ENCODE data around the gene SMTNL1.
A peak's percentile ranks its signal among the peaks of the same experiment; 100 is the strongest.

Gene SMTNL1

DNA sequence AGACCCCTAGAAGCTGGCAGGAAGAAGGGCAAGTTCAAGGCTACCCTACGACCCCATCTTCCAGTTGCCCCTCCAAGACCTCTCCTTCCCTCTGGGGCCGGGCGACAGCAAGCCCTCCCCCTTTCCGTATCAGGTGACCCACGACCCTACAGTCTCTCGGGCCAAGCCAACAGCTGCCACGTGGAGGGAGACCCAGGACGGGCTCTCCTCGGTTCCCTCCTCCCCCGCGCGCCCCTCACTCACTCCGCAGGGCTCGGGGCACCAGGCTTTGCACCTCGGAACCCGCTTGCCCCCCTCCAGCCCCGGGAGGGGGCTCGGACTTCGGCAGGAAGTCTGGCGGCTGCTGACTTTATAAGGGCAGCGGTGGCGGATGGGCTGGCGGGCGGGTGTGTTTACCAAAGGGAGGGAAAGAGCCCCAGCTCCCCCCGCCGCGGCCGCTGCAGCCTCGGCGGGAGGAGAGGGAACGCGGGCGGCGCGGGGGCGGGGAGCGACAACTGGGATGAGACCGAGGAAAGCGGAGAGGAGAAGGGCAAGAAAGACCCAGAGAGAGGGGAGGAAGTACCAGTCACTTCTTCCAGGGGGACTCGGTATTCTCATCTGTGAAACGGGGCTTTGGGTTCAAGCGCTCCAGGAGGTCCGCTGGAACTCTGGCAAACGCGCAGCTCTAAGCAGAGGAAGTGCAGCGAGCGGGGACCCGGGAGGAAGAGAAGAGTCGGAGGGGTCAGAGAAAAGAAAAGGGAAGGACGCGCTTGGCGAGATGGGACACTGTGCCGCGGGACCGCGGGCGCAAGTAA, 22.7 kb upstream of the SMTNL1 start:
- peaks cover 4 to 7% of the 10 kb centered on the region in 2 donors for H3K4me1 ChIP-seq (ENCODE audit: control insufficient read depth in 2 of 2, insufficient read depth in 1 of 2, low read depth in 1 of 2, low read length in 2 of 2)
- H3K27me3 ChIP-seq (ENCODE audit: control insufficient read depth in 3 of 3, insufficient read depth in 3 of 3, low read depth in 1 of 3, low read length in 3 of 3), result peaks cover 0 to 49% (median 22%) of the 10 kb centered on the region in 3 experiments
- no peaks in the 10 kb centered on the region for H3K36me3 ChIP-seq (replicated peaks in 1 of 2; ENCODE audit: control insufficient read depth in 2 of 2, insufficient read depth in 2 of 2, low read length in 2 of 2)
- DNase-seq (ENCODE audit: low spot score), result no peak
- peak overlapping the region; percentile 92 for H3K18ac ChIP-seq (ENCODE audit: low read length)
- H2AK5ac ChIP-seq (ENCODE audit: low read depth, low read length), result peak overlapping the region; percentile 73
- peak overlapping the region; percentile 24 for H2BK15ac ChIP-seq (ENCODE audit: low read length)
- H2AFZ ChIP-seq (ENCODE audit: low read length), result peak overlapping the region; percentile 92
- H3K4me2 ChIP-seq (ENCODE audit: insufficient read depth, low read length, poor library complexity, severe bottlenecking), result peak overlapping the region; percentile 98
- no peak overlapping the region for H2BK120ac ChIP-seq (ENCODE audit: low read depth, low read length)
- no peak overlapping the region for H3K4ac ChIP-seq (ENCODE audit: low read length)
- H4K91ac ChIP-seq (ENCODE audit: low read depth, low read length, poor library complexity), result no peak overlapping the region
- peak overlapping the region; percentile 35 for H2BK12ac ChIP-seq (ENCODE audit: low read length)
- H3K4me3 ChIP-seq (ENCODE audit: low read length in 2 of 2), result peak overlapping the region; percentile 56 to 82
- peaks cover 1% of the 10 kb centered on the region for H3K79me1 ChIP-seq (ENCODE audit: low read depth, low read length)
- H3K27ac ChIP-seq (replicated peaks; ENCODE audit: low read length), result no peak overlapping the region
- H3K9ac ChIP-seq (ENCODE audit: low read depth, low read length, poor library complexity), result peak overlapping the region; percentile 40
- H3K9me3 ChIP-seq (replicated peaks in 1 of 2; ENCODE audit: control insufficient read depth in 2 of 2, insufficient read depth in 1 of 2, low read depth in 1 of 2, low read length in 2 of 2), result no peaks in the 10 kb centered on the region
- H2BK5ac ChIP-seq (ENCODE audit: low read length), result peak overlapping the region; percentile 92
- H3K23ac ChIP-seq (ENCODE audit: low read depth, low read length, poor library complexity), result peak overlapping the region; percentile 94
- H3K14ac ChIP-seq (ENCODE audit: low read length), result peak overlapping the region; percentile 50
- H4K8ac ChIP-seq (ENCODE audit: low read depth, low read length), result no peak overlapping the region
- WGBS, 2 donors (ENCODE audit: extremely low coverage in 2 of 2, insufficient read length in 2 of 2, insufficient replicate concordance in 1 of 2), result no CpG with 5 or more reads among the region's 57 CpGs

DNA sequence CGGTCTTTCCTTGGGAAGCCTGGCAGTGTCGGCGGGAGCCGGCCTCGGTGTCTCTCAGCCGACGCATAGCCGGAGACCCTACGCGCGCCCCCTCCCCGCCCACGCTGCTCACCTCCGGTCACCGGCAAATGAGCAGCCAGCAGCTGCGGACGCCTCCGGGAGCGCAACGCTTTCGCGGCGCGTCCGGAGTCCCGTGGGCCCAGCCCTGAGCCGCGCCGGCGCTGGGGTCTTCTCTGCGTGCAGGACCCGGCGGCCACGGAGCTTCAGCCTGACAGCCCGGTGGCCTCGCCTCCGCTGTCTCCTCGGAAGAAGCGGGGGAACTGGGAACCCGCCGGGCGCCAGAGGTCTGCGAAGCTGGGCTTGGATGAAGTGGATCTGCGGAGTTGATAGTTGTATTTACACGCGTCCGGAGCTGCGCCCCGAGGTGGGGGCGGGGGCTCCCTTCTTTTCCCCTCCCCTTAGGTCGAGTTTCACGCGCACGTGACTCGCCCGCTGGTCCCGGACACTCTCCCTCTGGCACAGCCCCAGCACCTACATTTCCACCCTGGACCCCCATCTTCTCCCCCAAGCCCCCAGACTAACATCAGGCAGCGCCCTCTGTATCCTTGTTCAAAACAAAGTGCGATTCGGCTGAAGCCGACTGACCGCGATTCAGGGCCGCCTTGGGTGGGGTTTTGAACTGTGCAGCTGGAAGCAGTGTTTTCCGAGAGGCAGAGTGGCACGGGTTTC, 21.9 kb upstream of the SMTNL1 start, which contains the start of gene SLC43A1:
Gene SLC43A1, minus strand, starts transcription at position 371 of the 729 bp plus-strand sequence. CDS start 1,591 bp downstream, outside the sequence.
- peak within 1 kb of the TSS; percentile 92 for H2BK5ac ChIP-seq (ENCODE audit: low read length)
- no peak within 1 kb of the TSS for H3K4ac ChIP-seq (ENCODE audit: low read length)
- H3K9me3 ChIP-seq (replicated peaks in 1 of 2; ENCODE audit: control insufficient read depth in 2 of 2, insufficient read depth in 1 of 2, low read depth in 1 of 2, low read length in 2 of 2), result no peaks in the 10 kb centered on the region
- H3K27me3 ChIP-seq (ENCODE audit: control insufficient read depth in 3 of 3, insufficient read depth in 3 of 3, low read depth in 1 of 3, low read length in 3 of 3), result peaks cover 0 to 49% (median 22%) of the 10 kb centered on the region in 3 experiments
- H3K27ac ChIP-seq (replicated peaks; ENCODE audit: low read length), result no peak within 1 kb of the TSS
- no peak for DNase-seq (ENCODE audit: low spot score)
- peaks cover 4 to 7% of the 10 kb centered on the region in 2 donors for H3K4me1 ChIP-seq (ENCODE audit: control insufficient read depth in 2 of 2, insufficient read depth in 1 of 2, low read depth in 1 of 2, low read length in 2 of 2)
- peak within 1 kb of the TSS; percentile 94 for H3K23ac ChIP-seq (ENCODE audit: low read depth, low read length, poor library complexity)
- H3K9ac ChIP-seq (ENCODE audit: low read depth, low read length, poor library complexity), result peak within 1 kb of the TSS; percentile 40
- peak within 1 kb of the TSS; percentile 73 for H2AK5ac ChIP-seq (ENCODE audit: low read depth, low read length)
- peak within 1 kb of the TSS; percentile 24 for H2BK15ac ChIP-seq (ENCODE audit: low read length)
- H3K36me3 ChIP-seq (replicated peaks in 1 of 2; ENCODE audit: control insufficient read depth in 2 of 2, insufficient read depth in 2 of 2, low read length in 2 of 2), result no peaks in the 10 kb centered on the region
- H3K4me2 ChIP-seq (ENCODE audit: insufficient read depth, low read length, poor library complexity, severe bottlenecking), result peak within 1 kb of the TSS; percentile 98
- H3K4me3 ChIP-seq (ENCODE audit: low read length in 2 of 2), result peak within 1 kb of the TSS; percentile 56 to 82
- peak within 1 kb of the TSS; percentile 92 for H3K18ac ChIP-seq (ENCODE audit: low read length)
- H4K91ac ChIP-seq (ENCODE audit: low read depth, low read length, poor library complexity), result no peak within 1 kb of the TSS
- no CpG with 5 or more reads among the region's 66 CpGs for WGBS, 2 donors (ENCODE audit: extremely low coverage in 2 of 2, insufficient read length in 2 of 2, insufficient replicate concordance in 1 of 2)
- no peak within 1 kb of the TSS for H2BK120ac ChIP-seq (ENCODE audit: low read depth, low read length)
- H2BK12ac ChIP-seq (ENCODE audit: low read length), result peak within 1 kb of the TSS; percentile 8
- peak within 1 kb of the TSS; percentile 50 for H3K14ac ChIP-seq (ENCODE audit: low read length)
- no peak within 1 kb of the TSS for H4K8ac ChIP-seq (ENCODE audit: low read depth, low read length)
- H2AFZ ChIP-seq (ENCODE audit: low read length), result peak within 1 kb of the TSS; percentile 92
- peaks cover 1% of the 10 kb centered on the region for H3K79me1 ChIP-seq (ENCODE audit: low read depth, low read length)

DNA sequence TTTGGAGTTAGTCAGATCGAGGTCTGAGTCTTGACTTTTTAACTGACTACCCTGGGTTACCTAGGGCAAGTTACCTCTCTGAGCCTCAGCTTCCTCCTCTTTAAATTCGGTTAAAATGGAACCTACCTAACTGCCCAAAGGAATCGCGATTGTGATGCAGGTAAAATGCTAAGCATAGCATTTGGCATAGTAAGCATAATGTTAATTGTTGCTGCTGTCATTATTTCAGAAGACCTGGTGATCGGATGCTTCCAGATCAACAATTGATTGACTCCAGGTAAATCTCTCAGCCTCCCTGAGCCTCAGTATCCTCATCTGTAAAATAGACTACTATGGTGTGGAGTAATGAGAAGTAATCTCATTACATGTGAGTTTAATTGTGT, 21.3 kb upstream of the SMTNL1 start:
- peaks cover 4 to 7% of the 10 kb centered on the region in 2 donors for H3K4me1 ChIP-seq (ENCODE audit: control insufficient read depth in 2 of 2, insufficient read depth in 1 of 2, low read depth in 1 of 2, low read length in 2 of 2)
- no peak overlapping the region for H3K23ac ChIP-seq (ENCODE audit: low read depth, low read length, poor library complexity)
- no peak overlapping the region for H2BK5ac ChIP-seq (ENCODE audit: low read length)
- H3K14ac ChIP-seq (ENCODE audit: low read length), result no peak overlapping the region
- no peak overlapping the region for H3K18ac ChIP-seq (ENCODE audit: low read length)
- H2BK120ac ChIP-seq (ENCODE audit: low read depth, low read length), result no peak overlapping the region
- no peak overlapping the region for H2BK12ac ChIP-seq (ENCODE audit: low read length)
- peaks cover 1% of the 10 kb centered on the region for H3K79me1 ChIP-seq (ENCODE audit: low read depth, low read length)
- H3K36me3 ChIP-seq (replicated peaks in 1 of 2; ENCODE audit: control insufficient read depth in 2 of 2, insufficient read depth in 2 of 2, low read length in 2 of 2), result no peaks in the 10 kb centered on the region
- H2AFZ ChIP-seq (ENCODE audit: low read length), result peak overlapping the region; percentile 92
- peaks cover 0 to 49% (median 22%) of the 10 kb centered on the region in 3 experiments for H3K27me3 ChIP-seq (ENCODE audit: control insufficient read depth in 3 of 3, insufficient read depth in 3 of 3, low read depth in 1 of 3, low read length in 3 of 3)
- H2AK5ac ChIP-seq (ENCODE audit: low read depth, low read length), result no peak overlapping the region
- H3K27ac ChIP-seq (replicated peaks; ENCODE audit: low read length), result no peak overlapping the region
- H2BK15ac ChIP-seq (ENCODE audit: low read length), result no peak overlapping the region
- no peak overlapping the region for H4K8ac ChIP-seq (ENCODE audit: low read depth, low read length)
- peak overlapping the region; percentile 56 to 82 for H3K4me3 ChIP-seq (ENCODE audit: low read length in 2 of 2)
- no peaks in the 10 kb centered on the region for H3K9me3 ChIP-seq (replicated peaks in 1 of 2; ENCODE audit: control insufficient read depth in 2 of 2, insufficient read depth in 1 of 2, low read depth in 1 of 2, low read length in 2 of 2)
- no CpG with 5 or more reads among the region's 5 CpGs for WGBS, 2 donors (ENCODE audit: extremely low coverage in 2 of 2, insufficient read length in 2 of 2, insufficient replicate concordance in 1 of 2)
- DNase-seq (ENCODE audit: low spot score), result no peak
- no peak overlapping the region for H3K9ac ChIP-seq (ENCODE audit: low read depth, low read length, poor library complexity)
- no peak overlapping the region for H4K91ac ChIP-seq (ENCODE audit: low read depth, low read length, poor library complexity)
- peak overlapping the region; percentile 98 for H3K4me2 ChIP-seq (ENCODE audit: insufficient read depth, low read length, poor library complexity, severe bottlenecking)
- no peak overlapping the region for H3K4ac ChIP-seq (ENCODE audit: low read length)

DNA sequence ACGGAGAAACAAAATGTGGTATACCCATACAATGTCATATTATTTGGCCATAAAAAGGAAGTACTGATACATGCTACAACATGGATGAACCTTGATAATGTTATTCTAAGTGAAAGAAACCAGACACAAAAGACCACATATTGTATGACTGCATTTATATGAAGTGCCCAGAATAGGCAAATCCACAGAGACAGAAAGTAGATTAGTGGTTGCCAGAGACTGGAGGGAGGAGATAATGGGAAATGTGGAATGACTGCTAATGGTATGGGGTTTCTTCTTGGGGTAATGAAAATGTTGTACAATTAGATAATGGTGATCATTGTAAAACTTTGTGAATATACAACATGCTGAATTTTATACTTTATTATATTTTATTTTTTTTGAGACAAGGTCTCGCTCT, 16.3 kb upstream of the SMTNL1 start:
- Histone ChIP-seq H3K23ac (ENCODE audit: low read depth, low read length, poor library complexity) (no peak overlapping the region), H3K27me3 (ENCODE audit: control insufficient read depth in 3 of 3, insufficient read depth in 3 of 3, low read depth in 1 of 3, low read length in 3 of 3) (peaks cover 0 to 12% (median 0%) of the 10 kb centered on the region in 3 experiments), H3K9ac (ENCODE audit: low read depth, low read length, poor library complexity) (no peak overlapping the region), H3K18ac (ENCODE audit: low read length) (no peak overlapping the region), H3K27ac (replicated peaks; ENCODE audit: low read length) (no peak overlapping the region), H3K79me1 (ENCODE audit: low read depth, low read length) (no peaks in the 10 kb centered on the region), H3K4me3 (ENCODE audit: low read length in 2 of 2) (no peak overlapping the region), H4K8ac (ENCODE audit: low read depth, low read length) (no peak overlapping the region), H2BK12ac (ENCODE audit: low read length) (no peak overlapping the region), H2BK5ac (ENCODE audit: low read length) (no peak overlapping the region), H3K14ac (ENCODE audit: low read length) (no peak overlapping the region), H3K9me3 (replicated peaks in 1 of 2; ENCODE audit: control insufficient read depth in 2 of 2, insufficient read depth in 1 of 2, low read depth in 1 of 2, low read length in 2 of 2) (no peaks in the 10 kb centered on the region), H3K4me1 (ENCODE audit: control insufficient read depth in 2 of 2, insufficient read depth in 1 of 2, low read depth in 1 of 2, low read length in 2 of 2) (no peaks in the 10 kb centered on the region), H3K36me3 (replicated peaks in 1 of 2; ENCODE audit: control insufficient read depth in 2 of 2, insufficient read depth in 2 of 2, low read length in 2 of 2) (peaks cover 0 to 9% of the 10 kb centered on the region in 2 donors), H3K4ac (ENCODE audit: low read length) (no peak overlapping the region), H2BK120ac (ENCODE audit: low read depth, low read length) (no peak overlapping the region), H3K4me2 (ENCODE audit: insufficient read depth, low read length, poor library complexity, severe bottlenecking) (no peak overlapping the region), H2AK5ac (ENCODE audit: low read depth, low read length) (no peak overlapping the region), H4K91ac (ENCODE audit: low read depth, low read length, poor library complexity) (no peak overlapping the region), H2BK15ac (ENCODE audit: low read length) (no peak overlapping the region), H2AFZ (ENCODE audit: low read length) (no peak overlapping the region)
- WGBS, 2 donors (ENCODE audit: extremely low coverage in 2 of 2, insufficient read length in 2 of 2, insufficient replicate concordance in 1 of 2), result no CpG with 5 or more reads among the region's 2 CpGs
- no peak for DNase-seq (ENCODE audit: low spot score)
